K562 (cell line): Measurements from ENCODE around the gene ILF2. TPM values are rescaled to one million over a fixed set of nuclear protein-coding genes. Genes with fewer than 3 reads are reported as not detected.

ENCODE experiments used
- ATF7 ChIP-seq: fragments of 450-650 bp; IDR thresholded peaks from 2 replicates; pipeline ENCODE4 v1.7.1; 2014; ENCODE audit warnings: mild to moderate bottlenecking, moderate library complexity
- CREM ChIP-seq: IDR thresholded peaks from 2 replicates; pipeline ENCODE4 v1.6.1; 2014; ENCODE audit warnings: antibody characterized with exemption, low read depth
- CTCFL ChIP-seq: IDR thresholded peaks from 2 replicates; pipeline ENCODE4 v1.6.1; 2011; ENCODE audit warnings: borderline replicate concordance, low read depth, mild to moderate bottlenecking, moderate library complexity, low read length; ENCODE audit not compliant: insufficient read depth, poor library complexity, severe bottlenecking
- ELF1 ChIP-seq: fragments of 200-800 bp; sonication (Bioruptor generic); IDR thresholded peaks from 2 replicates; pipeline ENCODE4 v1.6.1; 2016; ENCODE audit warnings: missing genetic modification characterization, missing compliant biosample characterization
- ESRRB ChIP-seq: fragments of 250-450 bp; sonication (Bioruptor Pico); IDR thresholded peaks from 2 replicates; pipeline ENCODE4 v1.5.0; 2020; ENCODE audit warnings: mild to moderate bottlenecking, moderate library complexity, borderline replicate concordance
- ETV5 ChIP-seq: sonication (generic); formaldehyde crosslinking; IDR thresholded peaks from 2 replicates; pipeline ENCODE4 v1.4.0; 2020; ENCODE audit warnings: low read depth, mild to moderate bottlenecking, missing genetic modification reagents
- GATAD2A ChIP-seq: fragments of 450-650 bp; IDR thresholded peaks from 2 replicates; pipeline ENCODE4 v1.6.1; 2017
- HLTF ChIP-seq: fragments of 450-650 bp; IDR thresholded peaks from 2 replicates; pipeline ENCODE4 v1.6.1; 2016
- HSF4 ChIP-seq: fragments of 250-450 bp; sonication (Bioruptor Pico); IDR thresholded peaks from 2 replicates; pipeline ENCODE4 v2.1.2; 2022; ENCODE audit warnings: mild to moderate bottlenecking, moderate library complexity, borderline replicate concordance
- KLF13 ChIP-seq: fragments of 450-650 bp; IDR thresholded peaks from 2 replicates; pipeline ENCODE4 v1.6.1; 2016; ENCODE audit warnings: missing genetic modification characterization, low read depth, mild to moderate bottlenecking, missing compliant biosample characterization, moderate library complexity, borderline replicate concordance
- LARP7 ChIP-seq: fragments of 450-650 bp; IDR thresholded peaks from 2 replicates; pipeline ENCODE4 v1.6.1; 2016
- LCOR ChIP-seq: sonication (generic); formaldehyde crosslinking; IDR thresholded peaks from 2 replicates; pipeline ENCODE4 v1.8.0; 2022; ENCODE audit warnings: mild to moderate bottlenecking, missing genetic modification reagents
- MAFF ChIP-seq: IDR thresholded peaks from 2 replicates; pipeline ENCODE4 v1.6.1; 2012; ENCODE audit warnings: low read length, improper control_type of control experiment
- MXD1 ChIP-seq: fragments of 250-450 bp; sonication (Bioruptor Pico); IDR thresholded peaks from 2 replicates; pipeline ENCODE4 v1.8.0; 2021; ENCODE audit warnings: borderline replicate concordance, mild to moderate bottlenecking, moderate library complexity; ENCODE audit not compliant: poor library complexity, severe bottlenecking
- NCOR1 ChIP-seq: fragments of 450-650 bp; IDR thresholded peaks from 2 replicates; pipeline ENCODE4 v1.6.1; 2016; ENCODE audit warnings: mild to moderate bottlenecking, moderate library complexity
- NFE2 ChIP-seq: IDR thresholded peaks from 2 replicates; pipeline ENCODE4 v1.6.1; 2014; ENCODE audit warnings: antibody characterized with exemption, low read depth
- NFXL1 ChIP-seq: fragments of 450-650 bp; formaldehyde crosslinking; IDR thresholded peaks from 2 replicates; pipeline ENCODE4 v1.4.0; 2021; ENCODE audit warnings: mild to moderate bottlenecking
- NFYB ChIP-seq: IDR thresholded peaks from 2 replicates; pipeline ENCODE4 v1.6.1; 2011; ENCODE audit warnings: mild to moderate bottlenecking, moderate library complexity; ENCODE audit not compliant: insufficient read length; ENCODE audit errors: extremely low read depth
- NONO ChIP-seq, 2 experiments: fragments of 200-400 bp in 1 of 2; fragments of 450-650 bp in 1 of 2; formaldehyde crosslinking in 1 of 2; IDR thresholded peaks; 2 replicates each; pipeline ENCODE4 v1.6.1; 2017; ENCODE audit warnings: low read depth in 2 of 2, mild to moderate bottlenecking in 2 of 2, moderate library complexity in 2 of 2, low read length in 1 of 2
- PCBP1 ChIP-seq: fragments of 200-400 bp; formaldehyde crosslinking; IDR thresholded peaks from 2 replicates; pipeline ENCODE4 v1.6.1; 2018; ENCODE audit warnings: mild to moderate bottlenecking, low read depth, low read length; ENCODE audit not compliant: poor library complexity, severe bottlenecking
- PTRF ChIP-seq: fragments of 450-650 bp; IDR thresholded peaks from 2 replicates; pipeline ENCODE4 v1.6.1; 2016; ENCODE audit warnings: mild to moderate bottlenecking, missing genetic modification characterization, missing compliant biosample characterization
- SMAD2 ChIP-seq: fragments of 150-350 bp; IDR thresholded peaks from 2 replicates; pipeline ENCODE4 v1.6.1; 2014; ENCODE audit warnings: low read depth, mild to moderate bottlenecking, low read length
- SP2 ChIP-seq: IDR thresholded peaks from 2 replicates; pipeline ENCODE4 v1.6.1; 2011; ENCODE audit warnings: mild to moderate bottlenecking, low read depth, low read length, moderate library complexity; ENCODE audit not compliant: poor library complexity, severe bottlenecking; ENCODE audit errors: extremely low read depth
- SRSF1 ChIP-seq: fragments of 200-400 bp; formaldehyde crosslinking; IDR thresholded peaks from 2 replicates; pipeline ENCODE4 v1.6.1; 2017; ENCODE audit warnings: mild to moderate bottlenecking, low read depth, low read length, moderate library complexity
- ZBTB1 ChIP-seq: sonication (generic); formaldehyde crosslinking; IDR thresholded peaks from 2 replicates; pipeline ENCODE4 v1.8.1; 2023; ENCODE audit warnings: missing genetic modification reagents, low read depth, mild to moderate bottlenecking, borderline replicate concordance
- ZNF277 ChIP-seq: fragments of 250-450 bp; sonication (Bioruptor Pico); IDR thresholded peaks from 2 replicates; pipeline ENCODE4 v1.8.0; 2022; ENCODE audit warnings: inconsistent platforms, mild to moderate bottlenecking, moderate library complexity, borderline replicate concordance
- polyA plus RNA-seq, 8 experiments: library from polyadenylated mRNA; depleted of rRNA in 4 of 8; stranded (reverse) in 5 of 8; unstranded in 3 of 8; fragments of >200 nt; fragmentation: Nextera tagmentation in 2 of 8; fragmentation: Illumina TruSeq in 1 of 8; extraction: Ambion mirVana in 2 of 8; extraction: Trizol in 1 of 8; gene quantifications; 2 replicates each; pipeline versions ENCODE4 v1.2.1 to v1.2.3, GENCODE V29; 2011 to 2014; ENCODE audit warnings: inconsistent platforms in 1 of 8, missing spikeins in 1 of 8
- total RNA-seq, 7 experiments: library from RNA; depleted of rRNA in 6 of 7; stranded (reverse); fragments of >200 nt in 6 of 7; fragmentation: Illumina TruSeq in 2 of 7; extraction: Trizol in 2 of 7; gene quantifications; 2 replicates each; pipeline versions ENCODE4 v1.2.1 to v1.2.3, GENCODE V29; 2011 to 2021; ENCODE audit warnings: low replicate concordance in 1 of 7

The ILF2 gene
- total and polyA plus RNA-seq, 9 of the 15 experiments (the other 6 are each of a cell fraction or from before 2014, with no cell fraction given) = 282 to 726 (median 474) TPM

GRCh38 chr1:153697191-153698019 lies 26.6 kb upstream of the ILF2 start (continued):
- no peak for TF ChIP-seq SP2
- TF ChIP-seq CTCFL = no peak
- no peak for TF ChIP-seq ZNF277 (CRISPR knock-in tag)
- no peak for TF ChIP-seq HLTF
- TF ChIP-seq PCBP1 = no peak
- no peak for TF ChIP-seq MXD1
- TF ChIP-seq GATAD2A = 0 out of 2 replicates have a peak, but pooled peaks have one; percentile 42
- TF ChIP-seq MAFF = no peak
- TF ChIP-seq SRSF1 = no peak
- TF ChIP-seq NONO (IDR thresholded peaks at IDR 0.05; ENCODE audit: low read depth in 2 of 2, low read length in 1 of 2) = no peak
- TF ChIP-seq ATF7 = peak; percentile 49; the same call in 1 of the 2 replicates
- no peak for TF ChIP-seq KLF13
- peak; percentile 88 for TF ChIP-seq NFE2
- TF ChIP-seq PTRF (tag) = no peak
- TF ChIP-seq NCOR1 = peak; percentile 72; the same call in 1 of the 2 replicates
- TF ChIP-seq HSF4 = no peak
- TF ChIP-seq ETV5 (CRISPR knock-in tag) = no peak
- TF ChIP-seq ZBTB1 (CRISPR knock-in tag) = no peak
- no peak for TF ChIP-seq SMAD2
- no peak for TF ChIP-seq LARP7
- no peak; the same call in 1 of the 2 replicates for TF ChIP-seq LCOR (CRISPR knock-in tag)
- TF ChIP-seq NFXL1 (CRISPR knock-in tag) = no peak
- TF ChIP-seq CREM = no peak; the same call in none of the 2 replicates
- TF ChIP-seq ELF1 (tag) = no peak
- TF ChIP-seq NFYB = no peak
- TF ChIP-seq ESRRB (CRISPR knock-in tag) = no peak
